WTC11 (cell line): ENCODE results near the gene KCND3.

Experiments used
- CREB1 ChIP-seq: sonication (generic); formaldehyde crosslinking; IDR thresholded peaks from 2 replicates; pipeline ENCODE4 v1.8.0; 2023; ENCODE audit warnings: mild to moderate bottlenecking, missing genetic modification reagents
- MAX ChIP-seq: sonication (generic); formaldehyde crosslinking; IDR thresholded peaks from 2 replicates; pipeline ENCODE4 v1.8.0; 2022; ENCODE audit warnings: mild to moderate bottlenecking, missing genetic modification reagents
- MXD4 ChIP-seq: fragments of 250-450 bp; sonication (Bioruptor Pico); IDR thresholded peaks from 2 replicates; pipeline ENCODE4 v1.8.0; 2021; ENCODE audit warnings: mild to moderate bottlenecking, moderate library complexity, borderline replicate concordance
- SP1 ChIP-seq: sonication (generic); formaldehyde crosslinking; conservative IDR thresholded peaks from 2 replicates; pipeline ENCODE4 v1.8.1; 2022; ENCODE audit warnings: missing genetic modification reagents
- TCF7 ChIP-seq: sonication (generic); formaldehyde crosslinking; IDR thresholded peaks from 2 replicates; pipeline ENCODE4 v1.8.0; 2022; ENCODE audit warnings: mild to moderate bottlenecking, low read depth, missing genetic modification reagents, moderate library complexity
- TEAD4 ChIP-seq: sonication (generic); formaldehyde crosslinking; IDR thresholded peaks from 2 replicates; pipeline ENCODE4 v1.8.0; 2022; ENCODE audit warnings: mild to moderate bottlenecking, missing genetic modification reagents
- TP53 ChIP-seq: sonication (generic); formaldehyde crosslinking; IDR thresholded peaks from 2 replicates; pipeline ENCODE4 v1.8.1; 2023; ENCODE audit warnings: mild to moderate bottlenecking, missing genetic modification reagents
- ZNF512 ChIP-seq: sonication (generic); formaldehyde crosslinking; IDR thresholded peaks from 2 replicates; pipeline ENCODE4 v1.8.1; 2022; ENCODE audit warnings: missing genetic modification reagents, borderline replicate concordance
- ZSCAN18 ChIP-seq: fragments of 250-450 bp; sonication (Bioruptor Pico); IDR thresholded peaks from 2 replicates; pipeline ENCODE4 v2.1.2; 2022; ENCODE audit warnings: mild to moderate bottlenecking, moderate library complexity
- TF ChIP-seq, protein P1 (sequence below): sonication (generic); formaldehyde crosslinking; conservative IDR thresholded peaks from 2 replicates; pipeline ENCODE4 v1.8.1; 2022; ENCODE audit warnings: mild to moderate bottlenecking, missing genetic modification reagents
- TF ChIP-seq, protein P2 (sequence below): fragments of 200-600 bp; IDR thresholded peaks from 2 replicates; pipeline ENCODE4 v1.8.0; 2022; ENCODE audit warnings: antibody characterized with exemption
- TF ChIP-seq, protein P3 (sequence below): sonication (generic); formaldehyde crosslinking; IDR thresholded peaks from 2 replicates; pipeline ENCODE4 v1.8.1; 2023; ENCODE audit warnings: mild to moderate bottlenecking, moderate library complexity, missing genetic modification reagents
- TF ChIP-seq, protein P4 (sequence below): fragments of 250-450 bp; sonication (Bioruptor Pico); conservative IDR thresholded peaks from 2 replicates; pipeline ENCODE4 v1.9.0; 2021; ENCODE audit warnings: mild to moderate bottlenecking

- no peak for TF ChIP-seq TEAD4
- TF ChIP-seq SP1 (CRISPR knock-in tag), result no peak
- TF ChIP-seq, protein P1, sequence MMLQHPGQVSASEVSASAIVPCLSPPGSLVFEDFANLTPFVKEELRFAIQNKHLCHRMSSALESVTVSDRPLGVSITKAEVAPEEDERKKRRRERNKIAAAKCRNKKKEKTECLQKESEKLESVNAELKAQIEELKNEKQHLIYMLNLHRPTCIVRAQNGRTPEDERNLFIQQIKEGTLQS (CRISPR knock-in tag), result no peak
- TF ChIP-seq MAX (CRISPR knock-in tag), result no peak
- no peak for TF ChIP-seq TP53 (CRISPR knock-in tag)
- TF ChIP-seq, protein P2, sequence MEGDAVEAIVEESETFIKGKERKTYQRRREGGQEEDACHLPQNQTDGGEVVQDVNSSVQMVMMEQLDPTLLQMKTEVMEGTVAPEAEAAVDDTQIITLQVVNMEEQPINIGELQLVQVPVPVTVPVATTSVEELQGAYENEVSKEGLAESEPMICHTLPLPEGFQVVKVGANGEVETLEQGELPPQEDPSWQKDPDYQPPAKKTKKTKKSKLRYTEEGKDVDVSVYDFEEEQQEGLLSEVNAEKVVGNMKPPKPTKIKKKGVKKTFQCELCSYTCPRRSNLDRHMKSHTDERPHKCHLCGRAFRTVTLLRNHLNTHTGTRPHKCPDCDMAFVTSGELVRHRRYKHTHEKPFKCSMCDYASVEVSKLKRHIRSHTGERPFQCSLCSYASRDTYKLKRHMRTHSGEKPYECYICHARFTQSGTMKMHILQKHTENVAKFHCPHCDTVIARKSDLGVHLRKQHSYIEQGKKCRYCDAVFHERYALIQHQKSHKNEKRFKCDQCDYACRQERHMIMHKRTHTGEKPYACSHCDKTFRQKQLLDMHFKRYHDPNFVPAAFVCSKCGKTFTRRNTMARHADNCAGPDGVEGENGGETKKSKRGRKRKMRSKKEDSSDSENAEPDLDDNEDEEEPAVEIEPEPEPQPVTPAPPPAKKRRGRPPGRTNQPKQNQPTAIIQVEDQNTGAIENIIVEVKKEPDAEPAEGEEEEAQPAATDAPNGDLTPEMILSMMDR, result no peak
- TF ChIP-seq CREB1 (CRISPR knock-in tag), result no peak
- TF ChIP-seq ZNF512 (CRISPR knock-in tag), result no peak
- TF ChIP-seq, protein P3, sequence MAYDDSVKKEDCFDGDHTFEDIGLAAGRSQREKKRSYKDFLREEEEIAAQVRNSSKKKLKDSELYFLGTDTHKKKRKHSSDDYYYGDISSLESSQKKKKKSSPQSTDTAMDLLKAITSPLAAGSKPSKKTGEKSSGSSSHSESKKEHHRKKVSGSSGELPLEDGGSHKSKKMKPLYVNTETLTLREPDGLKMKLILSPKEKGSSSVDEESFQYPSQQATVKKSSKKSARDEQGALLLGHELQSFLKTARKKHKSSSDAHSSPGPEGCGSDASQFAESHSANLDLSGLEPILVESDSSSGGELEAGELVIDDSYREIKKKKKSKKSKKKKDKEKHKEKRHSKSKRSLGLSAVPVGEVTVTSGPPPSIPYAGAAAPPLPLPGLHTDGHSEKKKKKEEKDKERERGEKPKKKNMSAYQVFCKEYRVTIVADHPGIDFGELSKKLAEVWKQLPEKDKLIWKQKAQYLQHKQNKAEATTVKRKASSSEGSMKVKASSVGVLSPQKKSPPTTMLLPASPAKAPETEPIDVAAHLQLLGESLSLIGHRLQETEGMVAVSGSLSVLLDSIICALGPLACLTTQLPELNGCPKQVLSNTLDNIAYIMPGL (CRISPR knock-in tag), result no peak
- TF ChIP-seq TCF7 (CRISPR knock-in tag), result no peak
- no peak for TF ChIP-seq MXD4 (CRISPR knock-in tag)
- TF ChIP-seq, protein P4, sequence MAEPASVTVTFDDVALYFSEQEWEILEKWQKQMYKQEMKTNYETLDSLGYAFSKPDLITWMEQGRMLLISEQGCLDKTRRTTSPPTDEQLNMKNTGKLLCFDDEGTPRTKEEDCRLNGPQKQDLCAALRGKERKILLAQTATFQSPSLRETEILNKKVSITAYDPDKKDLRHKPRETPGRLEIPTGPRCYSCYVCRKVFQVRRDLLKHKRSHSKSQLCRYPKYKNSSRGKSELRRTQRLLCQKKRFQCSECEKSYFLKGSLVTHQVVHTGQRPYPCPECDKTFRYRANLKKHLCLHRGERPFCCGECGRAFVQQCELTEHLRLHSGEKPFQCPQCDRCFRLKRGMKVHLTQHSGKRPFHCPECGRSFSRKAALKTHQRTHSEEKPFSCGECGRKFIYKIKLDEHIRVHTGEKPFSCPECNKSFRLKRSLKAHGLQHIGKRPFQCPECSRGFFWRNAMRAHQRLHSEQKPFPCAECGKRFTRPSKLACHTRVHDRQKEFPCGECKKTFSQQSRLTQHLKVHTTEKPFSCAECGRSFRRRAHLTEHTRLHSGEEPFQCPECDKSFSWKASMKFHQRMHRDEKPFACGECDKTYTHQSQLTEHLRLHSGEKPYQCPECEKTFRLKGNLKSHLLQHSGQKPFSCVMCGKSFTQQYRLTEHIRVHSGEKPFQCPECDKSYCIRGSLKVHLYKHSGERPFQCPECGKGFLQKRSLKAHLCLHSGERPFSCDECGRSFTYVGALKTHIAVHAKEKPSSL (CRISPR knock-in tag), result no peak
- no peak for TF ChIP-seq ZSCAN18 (CRISPR knock-in tag)
These were observed 108.3 kb downstream of the KCND3 start for GRCh38 chr1:111880881-111881837.
